ENCODE measurements around the gene NCAPG2.

DNA sequence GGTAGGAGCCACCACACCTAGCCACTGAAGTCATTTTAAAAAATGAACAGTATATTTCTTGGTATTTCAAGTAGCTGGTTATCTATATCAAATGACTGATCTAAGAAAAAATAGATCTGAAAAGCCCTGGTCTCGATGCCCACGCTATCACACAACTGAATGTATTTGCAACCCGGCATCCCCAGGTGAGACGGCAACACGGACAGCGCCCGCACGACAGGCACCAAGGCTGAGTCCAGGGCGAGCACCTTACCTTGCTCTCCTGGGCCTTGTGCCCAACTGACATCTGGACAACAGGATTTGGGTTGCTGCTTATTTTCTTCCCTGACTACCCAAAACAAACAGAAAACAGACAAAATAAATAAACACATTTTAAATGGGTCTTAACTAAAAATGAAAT lies 44.8 kb upstream of the NCAPG2 start:
- TF ChIP-seq, protein P1, sequence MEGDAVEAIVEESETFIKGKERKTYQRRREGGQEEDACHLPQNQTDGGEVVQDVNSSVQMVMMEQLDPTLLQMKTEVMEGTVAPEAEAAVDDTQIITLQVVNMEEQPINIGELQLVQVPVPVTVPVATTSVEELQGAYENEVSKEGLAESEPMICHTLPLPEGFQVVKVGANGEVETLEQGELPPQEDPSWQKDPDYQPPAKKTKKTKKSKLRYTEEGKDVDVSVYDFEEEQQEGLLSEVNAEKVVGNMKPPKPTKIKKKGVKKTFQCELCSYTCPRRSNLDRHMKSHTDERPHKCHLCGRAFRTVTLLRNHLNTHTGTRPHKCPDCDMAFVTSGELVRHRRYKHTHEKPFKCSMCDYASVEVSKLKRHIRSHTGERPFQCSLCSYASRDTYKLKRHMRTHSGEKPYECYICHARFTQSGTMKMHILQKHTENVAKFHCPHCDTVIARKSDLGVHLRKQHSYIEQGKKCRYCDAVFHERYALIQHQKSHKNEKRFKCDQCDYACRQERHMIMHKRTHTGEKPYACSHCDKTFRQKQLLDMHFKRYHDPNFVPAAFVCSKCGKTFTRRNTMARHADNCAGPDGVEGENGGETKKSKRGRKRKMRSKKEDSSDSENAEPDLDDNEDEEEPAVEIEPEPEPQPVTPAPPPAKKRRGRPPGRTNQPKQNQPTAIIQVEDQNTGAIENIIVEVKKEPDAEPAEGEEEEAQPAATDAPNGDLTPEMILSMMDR (IDR thresholded peaks at IDR 0.05) = no peak
- no peak for TF ChIP-seq EP300 (IDR thresholded peaks at IDR 0.05)
